HEK293 (cell line): Measurements from ENCODE around the gene YIPF3.
A peak's percentile ranks its signal among the peaks of the same experiment; 100 is the strongest.

Experiments
- GLI2 ChIP-seq: fragments of 450-650 bp; formaldehyde crosslinking; IDR thresholded peaks from 2 replicates; pipeline ENCODE4; 2017; ENCODE audit warnings: missing biosample characterization, missing genetic modification characterization, low read depth, borderline replicate concordance
- MYNN ChIP-seq: fragments of 450-650 bp; formaldehyde crosslinking; IDR thresholded peaks from 2 replicates; pipeline ENCODE4 v1.5.1; 2016; ENCODE audit warnings: missing biosample characterization, missing genetic modification characterization, borderline replicate concordance
- PRDM1 ChIP-seq: fragments of 450-650 bp; formaldehyde crosslinking; IDR thresholded peaks from 2 replicates; pipeline ENCODE4; 2016; ENCODE audit warnings: missing biosample characterization, missing genetic modification characterization
- REPIN1 ChIP-seq: fragments of 450-650 bp; formaldehyde crosslinking; IDR thresholded peaks from 2 replicates; pipeline ENCODE4 v1.5.1; 2017; ENCODE audit warnings: missing biosample characterization, missing genetic modification characterization, low read depth
- SP3 ChIP-seq: fragments of 450-650 bp; formaldehyde crosslinking; IDR thresholded peaks from 2 replicates; pipeline ENCODE4 v1.5.1; 2016; ENCODE audit warnings: missing biosample characterization, missing genetic modification characterization
- ZBTB1 ChIP-seq: fragments of 450-650 bp; formaldehyde crosslinking; IDR thresholded peaks from 2 replicates; pipeline ENCODE4 v1.5.1; 2016; ENCODE audit warnings: missing biosample characterization, missing genetic modification characterization
- ZBTB8A ChIP-seq: fragments of 450-650 bp; formaldehyde crosslinking; IDR thresholded peaks from 2 replicates; pipeline ENCODE4 v1.5.1; 2016; ENCODE audit warnings: missing biosample characterization, missing genetic modification characterization
- ZFP3 ChIP-seq: fragments of 450-650 bp; formaldehyde crosslinking; IDR thresholded peaks from 2 replicates; pipeline ENCODE4 v1.5.1; 2016; ENCODE audit warnings: low read depth, missing biosample characterization, missing genetic modification characterization
- ZNF140 ChIP-seq: fragments of 450-650 bp; formaldehyde crosslinking; IDR thresholded peaks from 2 replicates; pipeline ENCODE4 v1.5.1; 2016; ENCODE audit warnings: missing biosample characterization, missing genetic modification characterization
- ZNF175 ChIP-seq: fragments of 450-650 bp; formaldehyde crosslinking; IDR thresholded peaks from 2 replicates; pipeline ENCODE4 v1.5.1; 2016; ENCODE audit warnings: missing biosample characterization, missing genetic modification characterization
- ZNF202 ChIP-seq: fragments of 450-650 bp; formaldehyde crosslinking; IDR thresholded peaks from 2 replicates; pipeline ENCODE4 v1.5.1; 2016; ENCODE audit warnings: missing biosample characterization, missing genetic modification characterization, borderline replicate concordance
- ZNF23 ChIP-seq: fragments of 450-650 bp; formaldehyde crosslinking; IDR thresholded peaks from 2 replicates; pipeline ENCODE4 v1.5.1; 2016; ENCODE audit warnings: missing biosample characterization, missing genetic modification characterization, borderline replicate concordance
- ZNF324 ChIP-seq: fragments of 450-650 bp; formaldehyde crosslinking; IDR thresholded peaks from 2 replicates; pipeline ENCODE4 v1.5.1; 2016; ENCODE audit warnings: missing biosample characterization, missing genetic modification characterization
- ZNF341 ChIP-seq: fragments of 450-650 bp; formaldehyde crosslinking; IDR thresholded peaks from 2 replicates; pipeline ENCODE4; 2016; ENCODE audit warnings: low read depth, missing biosample characterization, missing genetic modification characterization
- ZNF426 ChIP-seq: fragments of 450-650 bp; formaldehyde crosslinking; IDR thresholded peaks from 2 replicates; pipeline ENCODE4 v1.5.1; 2017; ENCODE audit warnings: missing biosample characterization, missing genetic modification characterization, mild to moderate bottlenecking, inconsistent platforms, moderate library complexity
- ZNF549 ChIP-seq: fragments of 450-650 bp; IDR thresholded peaks from 2 replicates; pipeline ENCODE4 v1.5.1; 2018; ENCODE audit warnings: missing biosample characterization, missing genetic modification characterization, mild to moderate bottlenecking, inconsistent platforms, moderate library complexity
- ZNF558 ChIP-seq: fragments of 450-650 bp; formaldehyde crosslinking; IDR thresholded peaks from 2 replicates; pipeline ENCODE4 v1.5.1; 2016; ENCODE audit warnings: missing biosample characterization, missing genetic modification characterization
- ZNF624 ChIP-seq: fragments of 450-650 bp; formaldehyde crosslinking; IDR thresholded peaks from 2 replicates; pipeline ENCODE4 v1.5.1; 2017; ENCODE audit warnings: missing biosample characterization, missing genetic modification characterization
- ZNF701 ChIP-seq: fragments of 450-650 bp; formaldehyde crosslinking; IDR thresholded peaks from 2 replicates; pipeline ENCODE4 v1.5.1; 2016; ENCODE audit warnings: missing biosample characterization, missing genetic modification characterization
- ZNF707 ChIP-seq: fragments of 450-650 bp; formaldehyde crosslinking; IDR thresholded peaks from 2 replicates; pipeline ENCODE4 v1.5.1; 2016; ENCODE audit warnings: missing biosample characterization, missing genetic modification characterization
- ZNF747 ChIP-seq: fragments of 450-650 bp; formaldehyde crosslinking; IDR thresholded peaks from 2 replicates; pipeline ENCODE4 v1.5.1; 2016; ENCODE audit warnings: missing biosample characterization, missing genetic modification characterization
- ZNF777 ChIP-seq: fragments of 450-650 bp; formaldehyde crosslinking; IDR thresholded peaks from 2 replicates; pipeline ENCODE4 v1.5.1; 2017; ENCODE audit warnings: missing biosample characterization, missing genetic modification characterization, borderline replicate concordance
- ZNF830 ChIP-seq: fragments of 450-650 bp; IDR thresholded peaks from 2 replicates; pipeline ENCODE4 v1.5.0; 2018; ENCODE audit warnings: missing biosample characterization, missing genetic modification characterization, low read depth, mild to moderate bottlenecking, moderate library complexity
- ZNF843 ChIP-seq: fragments of 450-650 bp; formaldehyde crosslinking; IDR thresholded peaks from 2 replicates; pipeline ENCODE4 v1.5.1; 2016; ENCODE audit warnings: missing biosample characterization, missing genetic modification characterization
- ZSCAN23 ChIP-seq: fragments of 450-650 bp; formaldehyde crosslinking; IDR thresholded peaks from 2 replicates; pipeline ENCODE4 v1.5.1; 2016; ENCODE audit warnings: missing biosample characterization, missing genetic modification characterization
- ZSCAN30 ChIP-seq: fragments of 450-650 bp; IDR thresholded peaks from 2 replicates; pipeline ENCODE4 v1.5.1; 2018; ENCODE audit warnings: missing biosample characterization, mild to moderate bottlenecking, missing genetic modification characterization, moderate library complexity
- TF ChIP-seq, protein P1 (sequence below): fragments of 450-650 bp; formaldehyde crosslinking; IDR thresholded peaks from 2 replicates; pipeline ENCODE4 v1.5.1; 2016; ENCODE audit warnings: missing biosample characterization, missing genetic modification characterization, low read depth
- TF ChIP-seq, protein P2 (sequence below): fragments of 450-650 bp; formaldehyde crosslinking; IDR thresholded peaks from 2 replicates; pipeline ENCODE4 v1.5.1; 2016; ENCODE audit warnings: missing biosample characterization, missing genetic modification characterization
- TF ChIP-seq, protein P3 (sequence below): fragments of 450-650 bp; formaldehyde crosslinking; IDR thresholded peaks from 2 replicates; pipeline ENCODE4 v1.5.1; 2016; ENCODE audit warnings: missing biosample characterization, missing genetic modification characterization, low read depth
- TF ChIP-seq, protein P4 (sequence below): fragments of 450-650 bp; formaldehyde crosslinking; IDR thresholded peaks from 2 replicates; pipeline ENCODE4 v1.5.1; 2016; ENCODE audit warnings: missing biosample characterization, missing genetic modification characterization, borderline replicate concordance
- TF ChIP-seq, protein P5 (sequence below): fragments of 450-650 bp; IDR thresholded peaks from 2 replicates; pipeline ENCODE4 v1.5.1; 2018; ENCODE audit warnings: missing biosample characterization, missing genetic modification characterization

Gene YIPF3

DNA sequence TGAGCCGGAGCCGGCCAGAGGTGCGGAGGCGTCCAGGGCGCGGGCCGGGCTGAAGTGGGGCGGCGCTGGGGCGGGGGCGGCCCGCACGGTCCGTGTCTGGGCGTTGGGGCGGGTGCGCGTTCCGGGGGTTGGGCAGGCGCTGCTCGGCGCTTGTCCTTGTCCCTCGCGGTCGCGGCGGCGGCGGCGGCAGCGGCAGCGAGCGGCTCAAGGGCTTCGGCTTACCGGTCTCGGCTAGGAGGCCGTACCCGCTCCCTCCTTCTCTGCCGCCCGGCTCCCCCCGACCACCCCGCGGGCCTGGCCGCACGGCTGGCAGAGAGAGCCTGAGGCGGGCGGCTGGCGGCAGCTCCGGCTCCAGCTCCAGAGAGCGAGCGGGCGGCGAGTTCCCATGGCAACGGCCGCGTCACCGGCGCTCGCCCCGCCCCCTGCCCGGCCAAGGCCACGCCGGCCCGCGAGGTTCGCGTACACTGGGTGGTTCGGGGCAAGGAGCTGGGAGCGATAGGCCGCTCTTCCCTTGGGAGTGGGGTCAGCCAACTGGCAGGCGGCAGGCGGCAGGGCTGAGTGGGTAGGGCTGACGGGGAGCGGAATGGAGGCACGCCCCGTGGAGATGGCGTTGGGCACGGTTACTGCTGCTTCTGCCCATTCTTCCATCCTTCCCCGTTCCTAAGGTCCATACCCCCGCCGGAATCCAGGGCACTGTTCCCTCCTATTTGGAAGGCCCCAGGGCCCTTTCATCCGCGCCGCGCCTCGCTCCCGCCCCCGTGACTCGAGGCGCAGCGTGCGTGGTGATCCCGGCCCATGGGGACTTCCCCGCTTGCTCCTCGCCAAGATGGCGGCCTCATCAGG is 6.5 kb downstream of the YIPF3 start, which contains the start of gene LRRC73 (continued):
- TF ChIP-seq, protein P1, sequence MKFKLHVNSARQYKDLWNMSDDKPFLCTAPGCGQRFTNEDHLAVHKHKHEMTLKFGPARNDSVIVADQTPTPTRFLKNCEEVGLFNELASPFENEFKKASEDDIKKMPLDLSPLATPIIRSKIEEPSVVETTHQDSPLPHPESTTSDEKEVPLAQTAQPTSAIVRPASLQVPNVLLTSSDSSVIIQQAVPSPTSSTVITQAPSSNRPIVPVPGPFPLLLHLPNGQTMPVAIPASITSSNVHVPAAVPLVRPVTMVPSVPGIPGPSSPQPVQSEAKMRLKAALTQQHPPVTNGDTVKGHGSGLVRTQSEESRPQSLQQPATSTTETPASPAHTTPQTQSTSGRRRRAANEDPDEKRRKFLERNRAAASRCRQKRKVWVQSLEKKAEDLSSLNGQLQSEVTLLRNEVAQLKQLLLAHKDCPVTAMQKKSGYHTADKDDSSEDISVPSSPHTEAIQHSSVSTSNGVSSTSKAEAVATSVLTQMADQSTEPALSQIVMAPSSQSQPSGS (tag by site-specific recombination): no peak
- no peak for TF ChIP-seq ZNF23 (tag by site-specific recombination)
- TF ChIP-seq, protein P2, sequence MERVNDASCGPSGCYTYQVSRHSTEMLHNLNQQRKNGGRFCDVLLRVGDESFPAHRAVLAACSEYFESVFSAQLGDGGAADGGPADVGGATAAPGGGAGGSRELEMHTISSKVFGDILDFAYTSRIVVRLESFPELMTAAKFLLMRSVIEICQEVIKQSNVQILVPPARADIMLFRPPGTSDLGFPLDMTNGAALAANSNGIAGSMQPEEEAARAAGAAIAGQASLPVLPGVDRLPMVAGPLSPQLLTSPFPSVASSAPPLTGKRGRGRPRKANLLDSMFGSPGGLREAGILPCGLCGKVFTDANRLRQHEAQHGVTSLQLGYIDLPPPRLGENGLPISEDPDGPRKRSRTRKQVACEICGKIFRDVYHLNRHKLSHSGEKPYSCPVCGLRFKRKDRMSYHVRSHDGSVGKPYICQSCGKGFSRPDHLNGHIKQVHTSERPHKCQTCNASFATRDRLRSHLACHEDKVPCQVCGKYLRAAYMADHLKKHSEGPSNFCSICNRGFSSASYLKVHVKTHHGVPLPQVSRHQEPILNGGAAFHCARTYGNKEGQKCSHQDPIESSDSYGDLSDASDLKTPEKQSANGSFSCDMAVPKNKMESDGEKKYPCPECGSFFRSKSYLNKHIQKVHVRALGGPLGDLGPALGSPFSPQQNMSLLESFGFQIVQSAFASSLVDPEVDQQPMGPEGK: no peak; the same call in 1 of the 2 replicates
- no peak for TF ChIP-seq ZNF324 (tag by site-specific recombination)
- TF ChIP-seq, protein P3, sequence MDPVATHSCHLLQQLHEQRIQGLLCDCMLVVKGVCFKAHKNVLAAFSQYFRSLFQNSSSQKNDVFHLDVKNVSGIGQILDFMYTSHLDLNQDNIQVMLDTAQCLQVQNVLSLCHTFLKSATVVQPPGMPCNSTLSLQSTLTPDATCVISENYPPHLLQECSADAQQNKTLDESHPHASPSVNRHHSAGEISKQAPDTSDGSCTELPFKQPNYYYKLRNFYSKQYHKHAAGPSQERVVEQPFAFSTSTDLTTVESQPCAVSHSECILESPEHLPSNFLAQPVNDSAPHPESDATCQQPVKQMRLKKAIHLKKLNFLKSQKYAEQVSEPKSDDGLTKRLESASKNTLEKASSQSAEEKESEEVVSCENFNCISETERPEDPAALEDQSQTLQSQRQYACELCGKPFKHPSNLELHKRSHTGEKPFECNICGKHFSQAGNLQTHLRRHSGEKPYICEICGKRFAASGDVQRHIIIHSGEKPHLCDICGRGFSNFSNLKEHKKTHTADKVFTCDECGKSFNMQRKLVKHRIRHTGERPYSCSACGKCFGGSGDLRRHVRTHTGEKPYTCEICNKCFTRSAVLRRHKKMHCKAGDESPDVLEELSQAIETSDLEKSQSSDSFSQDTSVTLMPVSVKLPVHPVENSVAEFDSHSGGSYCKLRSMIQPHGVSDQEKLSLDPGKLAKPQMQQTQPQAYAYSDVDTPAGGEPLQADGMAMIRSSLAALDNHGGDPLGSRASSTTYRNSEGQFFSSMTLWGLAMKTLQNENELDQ: no peak
- TF ChIP-seq ZNF624: no peak
- no peak for TF ChIP-seq ZBTB1 (tag by site-specific recombination)
- no peak for TF ChIP-seq ZNF202 (tag by site-specific recombination)
- no peak for TF ChIP-seq ZNF843 (tag by site-specific recombination)
- no peak for TF ChIP-seq ZNF175 (tag by site-specific recombination)
- no peak for TF ChIP-seq ZNF777 (tag by site-specific recombination)
- TF ChIP-seq ZSCAN30 (tag by site-specific recombination): 0 out of 2 replicates have a peak, but pooled peaks have one; percentile 53
- TF ChIP-seq ZNF558 (tag by site-specific recombination): no peak
- TF ChIP-seq, protein P4, sequence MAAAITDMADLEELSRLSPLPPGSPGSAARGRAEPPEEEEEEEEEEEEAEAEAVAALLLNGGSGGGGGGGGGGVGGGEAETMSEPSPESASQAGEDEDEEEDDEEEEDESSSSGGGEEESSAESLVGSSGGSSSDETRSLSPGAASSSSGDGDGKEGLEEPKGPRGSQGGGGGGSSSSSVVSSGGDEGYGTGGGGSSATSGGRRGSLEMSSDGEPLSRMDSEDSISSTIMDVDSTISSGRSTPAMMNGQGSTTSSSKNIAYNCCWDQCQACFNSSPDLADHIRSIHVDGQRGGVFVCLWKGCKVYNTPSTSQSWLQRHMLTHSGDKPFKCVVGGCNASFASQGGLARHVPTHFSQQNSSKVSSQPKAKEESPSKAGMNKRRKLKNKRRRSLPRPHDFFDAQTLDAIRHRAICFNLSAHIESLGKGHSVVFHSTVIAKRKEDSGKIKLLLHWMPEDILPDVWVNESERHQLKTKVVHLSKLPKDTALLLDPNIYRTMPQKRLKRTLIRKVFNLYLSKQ (tag by site-specific recombination): no peak
- TF ChIP-seq ZNF701 (tag by site-specific recombination): no peak
- TF ChIP-seq ZNF426: no peak
- TF ChIP-seq ZSCAN23 (tag by site-specific recombination): no peak
- no peak for TF ChIP-seq REPIN1 (tag by site-specific recombination)
- peak; percentile 57; the same call in 1 of the 2 replicates for TF ChIP-seq ZNF140 (tag by site-specific recombination)
- no peak for TF ChIP-seq PRDM1
- peak; percentile 71 for TF ChIP-seq ZBTB8A (tag by site-specific recombination)
- TF ChIP-seq, protein P5, sequence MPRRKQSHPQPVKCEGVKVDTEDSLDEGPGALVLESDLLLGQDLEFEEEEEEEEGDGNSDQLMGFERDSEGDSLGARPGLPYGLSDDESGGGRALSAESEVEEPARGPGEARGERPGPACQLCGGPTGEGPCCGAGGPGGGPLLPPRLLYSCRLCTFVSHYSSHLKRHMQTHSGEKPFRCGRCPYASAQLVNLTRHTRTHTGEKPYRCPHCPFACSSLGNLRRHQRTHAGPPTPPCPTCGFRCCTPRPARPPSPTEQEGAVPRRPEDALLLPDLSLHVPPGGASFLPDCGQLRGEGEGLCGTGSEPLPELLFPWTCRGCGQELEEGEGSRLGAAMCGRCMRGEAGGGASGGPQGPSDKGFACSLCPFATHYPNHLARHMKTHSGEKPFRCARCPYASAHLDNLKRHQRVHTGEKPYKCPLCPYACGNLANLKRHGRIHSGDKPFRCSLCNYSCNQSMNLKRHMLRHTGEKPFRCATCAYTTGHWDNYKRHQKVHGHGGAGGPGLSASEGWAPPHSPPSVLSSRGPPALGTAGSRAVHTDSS (tag by site-specific recombination): no peak
- TF ChIP-seq ZNF341 (tag by site-specific recombination): no peak; the same call in 1 of the 2 replicates
- no peak for TF ChIP-seq ZNF707 (tag by site-specific recombination)
- TF ChIP-seq ZFP3 (tag by site-specific recombination): no peak
- no peak for TF ChIP-seq ZNF830 (tag by site-specific recombination)
- TF ChIP-seq GLI2 (tag by site-specific recombination): no peak
- TF ChIP-seq MYNN (tag by site-specific recombination): peak; percentile 31; the same call in 1 of the 2 replicates
- no peak for TF ChIP-seq ZNF549 (tag by site-specific recombination)
- peak; percentile 40; the same call in 1 of the 2 replicates for TF ChIP-seq SP3 (tag by site-specific recombination)
- TF ChIP-seq ZNF747: no peak
